Vagina (tissue), 2 donors: ENCODE results near the gene RASGRP2.

Experiments
- CTCF ChIP-seq, 3 experiments: fragments of 450-650 bp in 2 of 3; fragments of 200-600 bp in 1 of 3; sonication (generic) in 1 of 3; IDR thresholded peaks; one replicate each; pipeline ENCODE4 v1.5.1; 2017 to 2019; ENCODE audit warnings: antibody characterized with exemption in 3 of 3, mild to moderate bottlenecking in 2 of 3, moderate library complexity in 2 of 3
- POLR2A ChIP-seq, 2 donors: fragments of 450-650 bp; IDR thresholded peaks; one replicate each; pipeline ENCODE4 v1.6.1; 2017; ENCODE audit warnings: antibody characterized with exemption in 2 of 2, mild to moderate bottlenecking in 2 of 2, moderate library complexity in 2 of 2
- POLR2AphosphoS5 ChIP-seq, 2 donors: sonication (generic); formaldehyde crosslinking; IDR thresholded peaks; one replicate each; pipeline ENCODE4 v1.9.0; 2017; ENCODE audit warnings: antibody characterized with exemption in 2 of 2, mild to moderate bottlenecking in 2 of 2, low read depth in 1 of 2; ENCODE audit not compliant: insufficient read depth in 1 of 2

- TF ChIP-seq CTCF (IDR thresholded peaks at IDR 0.05) (no peak), POLR2A (IDR thresholded peaks at IDR 0.05) (no peak), POLR2AphosphoS5 (IDR thresholded peaks at IDR 0.05; ENCODE audit: insufficient read depth in 1 of 2, low read depth in 1 of 2) (no peak)
Observed at GRCh38 chr11:64726211-64726641, 17.7 kb downstream of the RASGRP2 start.
